ENCODE data around the gene CCDC30. TPM values are rescaled to one million over a fixed set of nuclear protein-coding genes. Genes with fewer than 3 reads are reported as not detected.
"Not testable (repeated sequence)": the region's sequence is repeated elsewhere in the genome, so short reads cannot be mapped to it uniquely, and the experiment has no call there.

Gene CCDC30
- total and polyA plus RNA-seq, 9 donors = 3.8 to 11.7 (median 6.7) TPM

- intact Hi-C loops (cut with DNase I) = no loop called here
- Histone ChIP-seq H3K36me3 (no peaks in the 10 kb centered on the region), H3K27me3 (no peaks in the 10 kb centered on the region), H3K27ac (no peak overlapping the region), H3K4me3 (no peak overlapping the region), H3K9me3 (no peaks in the 10 kb centered on the region), H3K4me1 (ENCODE audit: insufficient read depth) (no peaks in the 10 kb centered on the region)
- TF ChIP-seq EP300 (IDR thresholded peaks at IDR 0.05) = no peak
- no peak for TF ChIP-seq CTCF (IDR thresholded peaks at IDR 0.05)
- TF ChIP-seq POLR2A (IDR thresholded peaks at IDR 0.05) = no peak
- no peak for DNase-seq
- WGBS, 3 donors = 16 to 37% (median 23%) methylated on average over 2 of the region's 2 CpGs
Measured at GRCh38 chr1:42620307-42620706, 157.2 kb downstream of the CCDC30 start.

- H3K9me3 ChIP-seq; DNase-seq; intact Hi-C loops (cut with DNase I); H3K27me3 ChIP-seq; H3K4me3 ChIP-seq; H3K36me3 ChIP-seq; H3K27ac ChIP-seq; H3K4me1 ChIP-seq (ENCODE audit: insufficient read depth): not testable (repeated sequence)
- WGBS, 3 donors = 93 to 97% (median 96%) methylated on average over 4 of the region's 4 CpGs
Measured at GRCh38 chr1:42621180-42621579, 158.1 kb downstream of the CCDC30 start.

- H3K4me1 ChIP-seq (ENCODE audit: insufficient read depth); H3K27me3 ChIP-seq; H3K9me3 ChIP-seq; H3K36me3 ChIP-seq; intact Hi-C loops (cut with DNase I); H3K4me3 ChIP-seq; DNase-seq; H3K27ac ChIP-seq: not testable (repeated sequence)
- 80 to 84% (median 83%) methylated on average over 3 of the region's 3 CpGs for WGBS, 3 donors
Measured at GRCh38 chr1:42627205-42627604, 164.1 kb downstream of the CCDC30 start.

GRCh38 chr1:42639116-42639515, 176.0 kb downstream of the CCDC30 start:
- Histone ChIP-seq H3K27ac (no peak overlapping the region), H3K4me3 (no peak overlapping the region), H3K27me3 (no peaks in the 10 kb centered on the region), H3K36me3 (no peaks in the 10 kb centered on the region), H3K4me1 (ENCODE audit: insufficient read depth) (no peaks in the 10 kb centered on the region), H3K9me3 (no peaks in the 10 kb centered on the region)
- no peak for DNase-seq
- TF ChIP-seq EP300 (IDR thresholded peaks at IDR 0.05) = no peak
- TF ChIP-seq CTCF (IDR thresholded peaks at IDR 0.05) = no peak
- no peak for TF ChIP-seq POLR2A (IDR thresholded peaks at IDR 0.05)
- intact Hi-C loops (cut with DNase I) = no loop called here

GRCh38 chr1:42646056-42646455, 183.0 kb downstream of the CCDC30 start:
- no peak overlapping the region for H3K27ac ChIP-seq
- no peaks in the 10 kb centered on the region for H3K27me3 ChIP-seq
- no peak overlapping the region for H3K4me3 ChIP-seq
- H3K36me3 ChIP-seq = no peaks in the 10 kb centered on the region
- 86 to 89% (median 87%) methylated on average over 2 of the region's 2 CpGs for WGBS, 3 donors
- TF ChIP-seq EP300 (IDR thresholded peaks at IDR 0.05) = no peak
- TF ChIP-seq POLR2A (IDR thresholded peaks at IDR 0.05) = no peak
- TF ChIP-seq CTCF (IDR thresholded peaks at IDR 0.05) = no peak
- no peaks in the 10 kb centered on the region for H3K9me3 ChIP-seq
- no peak for DNase-seq
- intact Hi-C loops (cut with DNase I) = no loop called here
- H3K4me1 ChIP-seq (ENCODE audit: insufficient read depth) = no peaks in the 10 kb centered on the region

- no peaks in the 10 kb centered on the region for H3K27me3 ChIP-seq
- no peak for DNase-seq
- intact Hi-C loops (cut with DNase I) = no loop called here
- TF ChIP-seq CTCF (IDR thresholded peaks at IDR 0.05) = no peak
- no peak for TF ChIP-seq POLR2A (IDR thresholded peaks at IDR 0.05)
- TF ChIP-seq EP300 (IDR thresholded peaks at IDR 0.05) = no peak
- H3K36me3 ChIP-seq = no peaks in the 10 kb centered on the region
- no peak overlapping the region for H3K4me3 ChIP-seq
- no peak overlapping the region for H3K27ac ChIP-seq
- WGBS, 3 donors = 79 to 83% (median 80%) methylated on average over 5 of the region's 5 CpGs
- H3K4me1 ChIP-seq (ENCODE audit: insufficient read depth) = peaks cover 6% of the 10 kb centered on the region
- H3K9me3 ChIP-seq = no peaks in the 10 kb centered on the region
Measured at GRCh38 chr1:42657201-42657600, 194.1 kb downstream of the CCDC30 start.
